Measurements from ENCODE around the gene ZSCAN12. TPM values are rescaled to one million over a fixed set of nuclear protein-coding genes. Genes with fewer than 3 reads are reported as not detected.

Gene ZSCAN12
- total RNA-seq, 1 experiment from 2014 or later: 12.6 TPM

DNA sequence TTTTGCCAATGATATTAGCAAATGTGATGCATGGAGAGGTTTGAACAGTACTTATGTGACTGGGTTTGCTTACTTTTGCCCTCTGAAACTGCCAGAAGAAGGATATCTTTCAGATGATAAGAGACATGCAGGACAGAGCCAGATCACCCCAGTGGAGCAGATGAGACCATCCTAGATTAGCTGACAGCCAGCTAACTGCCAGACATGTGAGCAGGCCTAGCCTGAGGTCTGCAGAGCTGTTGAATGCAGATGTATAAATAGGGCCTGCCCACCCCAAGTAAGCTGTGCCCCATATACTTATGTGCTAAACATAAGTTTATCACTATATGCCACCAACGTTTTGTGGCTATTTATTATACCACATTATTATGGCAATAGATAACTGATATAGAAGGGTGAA, 69.5 kb downstream of the ZSCAN12 start:
- no peak overlapping the region for H3K27ac Mint-ChIP-seq
- Histone ChIP-seq H4K20me1 (ENCODE audit: control insufficient read depth, insufficient read depth, insufficient read length) (no peaks in the 10 kb centered on the region), H3K18ac (ENCODE audit: insufficient read length, low read depth, low read length) (no peak overlapping the region), H3K79me2 (ENCODE audit: insufficient read depth, low read length) (no peaks in the 10 kb centered on the region), H2BK15ac (ENCODE audit: low read depth, low read length) (no peak overlapping the region), H3K14ac (ENCODE audit: insufficient read depth, low read length) (no peak overlapping the region), H4K8ac (replicated peaks; ENCODE audit: insufficient read length, low read depth, low read length) (no peak overlapping the region), H2AFZ (ENCODE audit: low read length) (no peak overlapping the region), H3K27ac (ENCODE audit: insufficient read length, low read depth, low read length) (no peak overlapping the region), H4K91ac (ENCODE audit: insufficient read length, low read depth, low read length) (no peak overlapping the region), H3K23ac (ENCODE audit: insufficient read length, low read depth, low read length) (no peak overlapping the region), H3K4ac (ENCODE audit: low read depth, low read length) (no peak overlapping the region), H2BK20ac (ENCODE audit: low read depth, low read length, poor library complexity, severe bottlenecking) (no peak overlapping the region), H2BK12ac (ENCODE audit: insufficient read length, low read depth, low read length) (no peak overlapping the region), H3K23me2 (ENCODE audit: insufficient read length, low read depth, low read length, poor library complexity, severe bottlenecking) (peaks cover 2% of the 10 kb centered on the region), H3K56ac (ENCODE audit: insufficient read length, low read depth, low read length) (no peak overlapping the region), H2AK5ac (ENCODE audit: insufficient read length, low read length) (no peak overlapping the region), H2BK5ac (ENCODE audit: insufficient read length, low read length) (no peak overlapping the region), H2BK120ac (ENCODE audit: low read depth, low read length, poor library complexity, severe bottlenecking) (no peak overlapping the region), H3K79me1 (ENCODE audit: insufficient read depth, low read depth, low read length, poor library complexity, severe bottlenecking) (no peaks in the 10 kb centered on the region), H4K5ac (ENCODE audit: insufficient read length, low read depth, low read length) (no peak overlapping the region), H3K27me3 (ENCODE audit: insufficient read depth, low read length) (no peaks in the 10 kb centered on the region), H3K4me2 (ENCODE audit: insufficient read depth, insufficient read length, low read length) (no peak overlapping the region), H3K4me1 (ENCODE audit: insufficient read depth, low read length) (no peaks in the 10 kb centered on the region), H3K9ac (ENCODE audit: extremely low read depth, insufficient read length, low read length) (no peak overlapping the region), H3T11ph (ENCODE audit: low read length) (no peak overlapping the region), H3K9me3 (ENCODE audit: control insufficient read depth, low read depth, low read length) (peaks cover 24% of the 10 kb centered on the region)
- TF ChIP-seq, protein P1, sequence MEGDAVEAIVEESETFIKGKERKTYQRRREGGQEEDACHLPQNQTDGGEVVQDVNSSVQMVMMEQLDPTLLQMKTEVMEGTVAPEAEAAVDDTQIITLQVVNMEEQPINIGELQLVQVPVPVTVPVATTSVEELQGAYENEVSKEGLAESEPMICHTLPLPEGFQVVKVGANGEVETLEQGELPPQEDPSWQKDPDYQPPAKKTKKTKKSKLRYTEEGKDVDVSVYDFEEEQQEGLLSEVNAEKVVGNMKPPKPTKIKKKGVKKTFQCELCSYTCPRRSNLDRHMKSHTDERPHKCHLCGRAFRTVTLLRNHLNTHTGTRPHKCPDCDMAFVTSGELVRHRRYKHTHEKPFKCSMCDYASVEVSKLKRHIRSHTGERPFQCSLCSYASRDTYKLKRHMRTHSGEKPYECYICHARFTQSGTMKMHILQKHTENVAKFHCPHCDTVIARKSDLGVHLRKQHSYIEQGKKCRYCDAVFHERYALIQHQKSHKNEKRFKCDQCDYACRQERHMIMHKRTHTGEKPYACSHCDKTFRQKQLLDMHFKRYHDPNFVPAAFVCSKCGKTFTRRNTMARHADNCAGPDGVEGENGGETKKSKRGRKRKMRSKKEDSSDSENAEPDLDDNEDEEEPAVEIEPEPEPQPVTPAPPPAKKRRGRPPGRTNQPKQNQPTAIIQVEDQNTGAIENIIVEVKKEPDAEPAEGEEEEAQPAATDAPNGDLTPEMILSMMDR (conservative IDR thresholded peaks at IDR 0.05): no peak
- DNase-seq: no peak
- H3K27me3 Mint-ChIP-seq (ENCODE audit: low read depth): no peaks in the 10 kb centered on the region
- H3K4me1 Mint-ChIP-seq: peaks cover 9% of the 10 kb centered on the region in 2 experiments; a peak in 3 of 4 replicates
- no CpG with 5 or more reads among the region's 1 CpG for WGBS (ENCODE audit: extremely low coverage, insufficient read length, low lambda C conversion rate)
- peaks cover 32 to 41% of the 10 kb centered on the region in 2 experiments for H3K9me3 Mint-ChIP-seq
- peaks cover 36 to 43% (median 39%) of the 10 kb centered on the region in 3 experiments for H3K36me3 Mint-ChIP-seq (ENCODE audit: insufficient read depth in 1 of 3, low read depth in 3 of 3)
- H3K4me3 Mint-ChIP-seq: no peak overlapping the region

Other genes starting within 250 kb of the ZSCAN12 start
- 11.5 and 12.7 TPM in 2 replicates for gene ZSCAN9, start 174.5 kb downstream of the ZSCAN12 start, total RNA-seq (2021)
- 8.2 and 8.8 TPM in 2 replicates for gene ZKSCAN4, start 147.5 kb downstream of the ZSCAN12 start, total RNA-seq (2021)
- gene NKAPL, start 140.4 kb downstream of the ZSCAN12 start, total RNA-seq (2021): 0.13 TPM in 1 of 2 replicates, not detected in the other
- 9.0 TPM in 2 replicates for gene ZSCAN26, start 132.6 kb downstream of the ZSCAN12 start, total RNA-seq (2021)
- gene PGBD1, start 118.2 kb downstream of the ZSCAN12 start, total RNA-seq (2021): 8.1 and 10.1 TPM in 2 replicates
- gene ZSCAN31, start 63.6 kb downstream of the ZSCAN12 start, total RNA-seq (2021): 3.6 and 7.1 TPM in 2 replicates
- gene ZKSCAN3, start 49.8 kb downstream of the ZSCAN12 start, total RNA-seq (2021): 7.3 and 8.7 TPM in 2 replicates
- gene ZSCAN23, start 43.7 kb upstream of the ZSCAN12 start, total RNA-seq (2021): 2.9 and 4.1 TPM in 2 replicates
- not detected in 2 replicates for gene GPX6, start 116.0 kb upstream of the ZSCAN12 start, total RNA-seq (2021)
- gene GPX5, start 126.1 kb upstream of the ZSCAN12 start, total RNA-seq (2021): not detected in 2 replicates

Data from H9 (cell line).